HCT116 (cell line): Measurements from ENCODE around the gene SOCS7. TPM values are rescaled to one million over a fixed set of nuclear protein-coding genes. Genes with fewer than 3 reads are reported as not detected.

Experiments
- ATAC-seq: fragments of 200-7000 bp; cut with Tn5 transposase; 2 replicates; pipeline ENCODE4 v1.9.1; 2020; ENCODE audit warnings: mild to moderate bottlenecking, moderate library complexity
- BruUV-seq: library from RNA; stranded (reverse); fragments of 400-500 nt; replicated peaks from 2 replicates; lab custom pipeline; 2021; lab: Mats Ljungman, UMichigan
- CTCF ChIA-PET: fragments of 300-600 bp; sonication (Branson Sonifier 250); formaldehyde crosslinking; loops from one replicate; lab custom pipeline; 2021; ENCODE audit warnings: antibody characterized with exemption; lab: Charles Lee
- POLR2A ChIA-PET: fragments of 300-600, 350-600 bp; sonication (Branson Sonifier 250); formaldehyde crosslinking; loops from one replicate; lab custom pipeline; 2021; ENCODE audit warnings: antibody characterized with exemption; lab: Charles Lee
- RAD21 ChIA-PET, 2 experiments: fragments of 300-600 bp; sonication (Branson Sonifier 250); formaldehyde crosslinking; loops; one replicate each; lab custom pipeline; 2023; ENCODE audit warnings: low total read pairs in 2 of 2; ENCODE audit not compliant: uncharacterized antibody in 2 of 2, unreplicated experiment in 2 of 2, low non-redundant PET in 1 of 2; lab: Charles Lee
- DNase-seq: peaks from one replicate; pipeline ENCODE4 v3.0.0-alpha.2; 2010; ENCODE audit warnings: low read depth, low spot score
- H2AFZ ChIP-seq: fragments of 200-600 bp; shearing (Covaris generic), sonication (generic); 2 replicates; pipeline ENCODE4 v1.6.1; 2017; ENCODE audit warnings: low read depth, mixed run types, mixed read lengths, antibody characterized with exemption, low read length; ENCODE audit not compliant: poor library complexity, severe bottlenecking
- H3K27ac ChIP-seq: 2 replicates; pipeline ENCODE4 v1.5.1; 2012; ENCODE audit warnings: low read depth, low read length
- H3K27me3 ChIP-seq: fragments of 200-600 bp; sonication (generic); 2 replicates; pipeline ENCODE4 v1.6.1; 2016; ENCODE audit warnings: mixed run types, low read length, mixed read lengths; ENCODE audit not compliant: insufficient read depth
- H3K36me3 ChIP-seq, 2 experiments: fragments of 200-500 bp in 1 of 2; fragments of 200-600 bp in 1 of 2; sonication (Bioruptor generic) in 1 of 2; sonication (generic) in 1 of 2; 2 replicates each; pipeline versions ENCODE4 v1.5.1 to v1.6.1; 2014 to 2016; ENCODE audit warnings: low read length in 2 of 2, inconsistent platforms in 1 of 2, mixed read lengths in 1 of 2, mixed run types in 1 of 2; ENCODE audit not compliant: insufficient read depth in 2 of 2, control insufficient read depth in 1 of 2
- H3K4me1 ChIP-seq, 2 experiments: fragments of 200-600 bp in 1 of 2; sonication (generic) in 1 of 2; 2 replicates each; pipeline versions ENCODE4 v1.5.1 to v1.6.1; 2012 to 2017; ENCODE audit warnings: low read length in 2 of 2, inconsistent platforms in 1 of 2, mild to moderate bottlenecking in 1 of 2, mixed read lengths in 1 of 2, mixed run types in 1 of 2, moderate library complexity in 1 of 2; ENCODE audit not compliant: insufficient read depth in 2 of 2, control insufficient read depth in 1 of 2
- H3K4me2 ChIP-seq: fragments of 200-600 bp; sonication (generic); 2 replicates; pipeline ENCODE4 v1.6.1; 2017; ENCODE audit warnings: mixed run types, low read length, mixed read lengths
- H3K4me3 ChIP-seq, 2 experiments: fragments of 200-600 bp in 1 of 2; sonication (generic) in 1 of 2; replicated peaks in 1 of 2; 2 replicates each; pipeline ENCODE4 v1.5.1; 2011 to 2016; ENCODE audit warnings: low read length in 2 of 2, control low read depth in 1 of 2, low read depth in 1 of 2, mild to moderate bottlenecking in 1 of 2, mixed read lengths in 1 of 2, mixed run types in 1 of 2
- H3K79me2 ChIP-seq: fragments of 200-600 bp; sonication (generic); 2 replicates; pipeline ENCODE4 v1.6.1; 2017; ENCODE audit warnings: mild to moderate bottlenecking, mixed run types, low read length, moderate library complexity, mixed read lengths; ENCODE audit not compliant: insufficient read depth
- H3K9ac ChIP-seq: fragments of 200-600 bp; sonication (generic); 2 replicates; pipeline ENCODE4 v1.6.1; 2016; ENCODE audit warnings: low read length, mixed read lengths
- H3K9me2 ChIP-seq: fragments of 200-600 bp; sonication (generic), shearing (Covaris generic); 2 replicates; pipeline ENCODE4 v1.6.1; 2017; ENCODE audit warnings: mixed run types, mild to moderate bottlenecking, moderate library complexity; ENCODE audit not compliant: insufficient read depth
- H3K9me3 ChIP-seq, 2 experiments: fragments of 200-500 bp in 1 of 2; fragments of 200-600 bp in 1 of 2; sonication (Bioruptor generic) in 1 of 2; sonication (generic) in 1 of 2; 2 replicates each; pipeline ENCODE4 v1.6.1; 2014 to 2017; ENCODE audit warnings: low read length in 2 of 2, mixed read lengths in 2 of 2, inconsistent platforms in 1 of 2, low read depth in 1 of 2, mild to moderate bottlenecking in 1 of 2, mixed run types in 1 of 2, moderate library complexity in 1 of 2; ENCODE audit not compliant: control insufficient read depth in 1 of 2, insufficient read depth in 1 of 2
- H4K20me1 ChIP-seq: fragments of 200-600 bp; sonication (generic), shearing (Covaris generic); 2 replicates; pipeline ENCODE4 v1.6.1; 2017; ENCODE audit warnings: mixed run types, mild to moderate bottlenecking, moderate library complexity; ENCODE audit not compliant: insufficient read depth
- CBX3 ChIP-seq: IDR thresholded peaks from 2 replicates; pipeline ENCODE4 v1.6.1; 2012; ENCODE audit warnings: low read depth
- EGR1 ChIP-seq: IDR thresholded peaks from 2 replicates; pipeline ENCODE4 v1.6.1; 2012; ENCODE audit warnings: low read depth
- EZH2phosphoT487 ChIP-seq: fragments of 200-600 bp; IDR thresholded peaks from 2 replicates; pipeline ENCODE4 v1.6.1; 2018; ENCODE audit warnings: antibody characterized with exemption, borderline replicate concordance
- JUND ChIP-seq: IDR thresholded peaks from 2 replicates; pipeline ENCODE4 v1.6.1; 2012
- MAX ChIP-seq: IDR thresholded peaks from 2 replicates; pipeline ENCODE4 v1.6.1; 2012
- RAD21 ChIP-seq: IDR thresholded peaks from 2 replicates; pipeline ENCODE4 v1.6.1; 2012; ENCODE audit warnings: low read depth, mild to moderate bottlenecking
- YY1 ChIP-seq: IDR thresholded peaks from 2 replicates; pipeline ENCODE4 v1.6.1; 2011; ENCODE audit warnings: low read length, low read depth, moderate library complexity, mild to moderate bottlenecking; ENCODE audit not compliant: insufficient replicate concordance; ENCODE audit errors: extremely low read depth
- ZFX ChIP-seq: fragments of 450-650 bp; IDR thresholded peaks from 2 replicates; pipeline ENCODE4 v1.6.1; 2017
- ZNF274 ChIP-seq: fragments of 200-500 bp; sonication (Bioruptor generic); IDR thresholded peaks from 2 replicates; pipeline ENCODE4 v1.6.1; 2014; ENCODE audit warnings: mild to moderate bottlenecking, low read depth, low read length, inconsistent platforms
- intact Hi-C: fragments of 100-400 bp; cut with micrococcal nuclease; formaldehyde crosslinking; loops from 2 replicates; pipeline ENCODE4 v1.10.0; 2022
- total RNA-seq: library from RNA; stranded (reverse); gene quantifications from one replicate; pipeline ENCODE4 v1.2.1, GENCODE V29; 2021; ENCODE audit not compliant: unreplicated experiment
- TF ChIP-seq, protein P1 (sequence below): IDR thresholded peaks from 2 replicates; pipeline ENCODE4 v1.6.1; 2012; ENCODE audit warnings: low read depth
- TF ChIP-seq, protein P2 (sequence below), 3 experiments: fragments of 200-600 bp in 1 of 3; sonication (generic) in 1 of 3; IDR thresholded peaks in 2 of 3; conservative IDR thresholded peaks in 1 of 3; 2 replicates each; pipeline ENCODE4 v1.5.1; 2012 to 2017; ENCODE audit warnings: low read depth in 2 of 3, low read length in 2 of 3, antibody characterized with exemption in 1 of 3, borderline replicate concordance in 1 of 3, control low read depth in 1 of 3, mild to moderate bottlenecking in 1 of 3, mixed read lengths in 1 of 3, mixed run types in 1 of 3, moderate library complexity in 1 of 3; ENCODE audit not compliant: insufficient read depth in 1 of 3

SOCS7 gene
- total RNA-seq, 1 experiment from 2014 or later, result 49.9 TPM

- no peak overlapping the region for H3K9ac ChIP-seq
Observed at GRCh38 chr17:38425031-38425430, 73.4 kb downstream of the SOCS7 start.

More at GRCh38 chr17:38425031-38425430, 73.4 kb downstream of the SOCS7 start:
- H2AFZ ChIP-seq, result no peak overlapping the region
- no peaks in the 10 kb centered on the region for H3K9me2 ChIP-seq
- no peak overlapping the region for H3K4me3 ChIP-seq
- no peaks in the 10 kb centered on the region for H3K27me3 ChIP-seq
- TF ChIP-seq EZH2phosphoT487, result no peak
- no peak for TF ChIP-seq ZNF274
- TF ChIP-seq, protein P1, sequence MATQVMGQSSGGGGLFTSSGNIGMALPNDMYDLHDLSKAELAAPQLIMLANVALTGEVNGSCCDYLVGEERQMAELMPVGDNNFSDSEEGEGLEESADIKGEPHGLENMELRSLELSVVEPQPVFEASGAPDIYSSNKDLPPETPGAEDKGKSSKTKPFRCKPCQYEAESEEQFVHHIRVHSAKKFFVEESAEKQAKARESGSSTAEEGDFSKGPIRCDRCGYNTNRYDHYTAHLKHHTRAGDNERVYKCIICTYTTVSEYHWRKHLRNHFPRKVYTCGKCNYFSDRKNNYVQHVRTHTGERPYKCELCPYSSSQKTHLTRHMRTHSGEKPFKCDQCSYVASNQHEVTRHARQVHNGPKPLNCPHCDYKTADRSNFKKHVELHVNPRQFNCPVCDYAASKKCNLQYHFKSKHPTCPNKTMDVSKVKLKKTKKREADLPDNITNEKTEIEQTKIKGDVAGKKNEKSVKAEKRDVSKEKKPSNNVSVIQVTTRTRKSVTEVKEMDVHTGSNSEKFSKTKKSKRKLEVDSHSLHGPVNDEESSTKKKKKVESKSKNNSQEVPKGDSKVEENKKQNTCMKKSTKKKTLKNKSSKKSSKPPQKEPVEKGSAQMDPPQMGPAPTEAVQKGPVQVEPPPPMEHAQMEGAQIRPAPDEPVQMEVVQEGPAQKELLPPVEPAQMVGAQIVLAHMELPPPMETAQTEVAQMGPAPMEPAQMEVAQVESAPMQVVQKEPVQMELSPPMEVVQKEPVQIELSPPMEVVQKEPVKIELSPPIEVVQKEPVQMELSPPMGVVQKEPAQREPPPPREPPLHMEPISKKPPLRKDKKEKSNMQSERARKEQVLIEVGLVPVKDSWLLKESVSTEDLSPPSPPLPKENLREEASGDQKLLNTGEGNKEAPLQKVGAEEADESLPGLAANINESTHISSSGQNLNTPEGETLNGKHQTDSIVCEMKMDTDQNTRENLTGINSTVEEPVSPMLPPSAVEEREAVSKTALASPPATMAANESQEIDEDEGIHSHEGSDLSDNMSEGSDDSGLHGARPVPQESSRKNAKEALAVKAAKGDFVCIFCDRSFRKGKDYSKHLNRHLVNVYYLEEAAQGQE, result no peak
- TF ChIP-seq JUND, result no peak
- TF ChIP-seq CBX3, result no peak
- TF ChIP-seq, protein P2, sequence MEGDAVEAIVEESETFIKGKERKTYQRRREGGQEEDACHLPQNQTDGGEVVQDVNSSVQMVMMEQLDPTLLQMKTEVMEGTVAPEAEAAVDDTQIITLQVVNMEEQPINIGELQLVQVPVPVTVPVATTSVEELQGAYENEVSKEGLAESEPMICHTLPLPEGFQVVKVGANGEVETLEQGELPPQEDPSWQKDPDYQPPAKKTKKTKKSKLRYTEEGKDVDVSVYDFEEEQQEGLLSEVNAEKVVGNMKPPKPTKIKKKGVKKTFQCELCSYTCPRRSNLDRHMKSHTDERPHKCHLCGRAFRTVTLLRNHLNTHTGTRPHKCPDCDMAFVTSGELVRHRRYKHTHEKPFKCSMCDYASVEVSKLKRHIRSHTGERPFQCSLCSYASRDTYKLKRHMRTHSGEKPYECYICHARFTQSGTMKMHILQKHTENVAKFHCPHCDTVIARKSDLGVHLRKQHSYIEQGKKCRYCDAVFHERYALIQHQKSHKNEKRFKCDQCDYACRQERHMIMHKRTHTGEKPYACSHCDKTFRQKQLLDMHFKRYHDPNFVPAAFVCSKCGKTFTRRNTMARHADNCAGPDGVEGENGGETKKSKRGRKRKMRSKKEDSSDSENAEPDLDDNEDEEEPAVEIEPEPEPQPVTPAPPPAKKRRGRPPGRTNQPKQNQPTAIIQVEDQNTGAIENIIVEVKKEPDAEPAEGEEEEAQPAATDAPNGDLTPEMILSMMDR (IDR thresholded peaks at IDR 0.05 in 2 of 3, conservative IDR thresholded peaks at IDR 0.05 in 1 of 3; ENCODE audit: borderline replicate concordance in 1 of 3, insufficient read depth in 1 of 3, low read depth in 2 of 3, low read length in 2 of 3), result no peak
- no peak for TF ChIP-seq EGR1
- TF ChIP-seq RAD21, result no peak
- TF ChIP-seq MAX, result no peak
- no peak for TF ChIP-seq YY1
- TF ChIP-seq ZFX, result no peak
- TF ChIP-seq, all 23 proteins: peak for 0
- H3K36me3 ChIP-seq, result no peaks in the 10 kb centered on the region
- RAD21 ChIA-PET, result no interaction called here
- no TSS peak for BruUV-seq
- H3K4me2 ChIP-seq, result no peak overlapping the region
- no peaks in the 10 kb centered on the region for H3K9me3 ChIP-seq
- H3K4me1 ChIP-seq, result peaks cover 22 to 40% of the 10 kb centered on the region in 2 experiments
- CTCF ChIA-PET, result no interaction called here
- intact Hi-C loops, result no loop called here
- no peak overlapping the region for H3K27ac ChIP-seq
- no peaks in the 10 kb centered on the region for H3K79me2 ChIP-seq
- POLR2A ChIA-PET, result no interaction called here
- DNase-seq, result no peak
- no peak for ATAC-seq
- no peaks in the 10 kb centered on the region for H4K20me1 ChIP-seq
